HG03159 (cell line): ENCODE data around the gene C16orf54.
A peak's percentile ranks its signal among the peaks of the same experiment; 100 is the strongest.
"Not testable (repeated sequence)": the region's sequence is repeated elsewhere in the genome, so short reads cannot be mapped to it uniquely, and the experiment has no call there.

Source experiments
- ATAC-seq: cut with Tn5 transposase; IDR thresholded peaks from one replicate; pipeline ENCODE4 v1.9.1; 2021; ENCODE audit warnings: mild to moderate bottlenecking, moderate library complexity; ENCODE audit not compliant: unreplicated experiment

Gene C16orf54, protein sequence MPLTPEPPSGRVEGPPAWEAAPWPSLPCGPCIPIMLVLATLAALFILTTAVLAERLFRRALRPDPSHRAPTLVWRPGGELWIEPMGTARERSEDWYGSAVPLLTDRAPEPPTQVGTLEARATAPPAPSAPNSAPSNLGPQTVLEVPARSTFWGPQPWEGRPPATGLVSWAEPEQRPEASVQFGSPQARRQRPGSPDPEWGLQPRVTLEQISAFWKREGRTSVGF

GRCh38 chr16:29745853-29746345 is at the start of gene C16orf54:
Gene C16orf54 (minus strand): TSS chr16:29745990. CDS start chr16:29744951, 1,039 bp downstream.
- ATAC-seq: peak; percentile 76

GRCh38 chr16:29794231-29794710 is 48.5 kb upstream of the C16orf54 start:
- no peak for ATAC-seq

- not testable (repeated sequence) for ATAC-seq
Measured at GRCh38 chr16:29793153-29793552, 47.4 kb upstream of the C16orf54 start.

GRCh38 chr16:29791845-29792807 is 46.3 kb upstream of the C16orf54 start:
- ATAC-seq: no peak

GRCh38 chr16:29790949-29791844 is 45.4 kb upstream of the C16orf54 start:
- ATAC-seq: no peak

- ATAC-seq: peak; percentile 96
Measured at GRCh38 chr16:29790183-29790948, 44.6 kb upstream of the C16orf54 start, which contains the start of gene KIF22. Gene KIF22 (plus strand): TSS chr16:29790751. CDS start chr16:29790760, 9 bp downstream.

DNA sequence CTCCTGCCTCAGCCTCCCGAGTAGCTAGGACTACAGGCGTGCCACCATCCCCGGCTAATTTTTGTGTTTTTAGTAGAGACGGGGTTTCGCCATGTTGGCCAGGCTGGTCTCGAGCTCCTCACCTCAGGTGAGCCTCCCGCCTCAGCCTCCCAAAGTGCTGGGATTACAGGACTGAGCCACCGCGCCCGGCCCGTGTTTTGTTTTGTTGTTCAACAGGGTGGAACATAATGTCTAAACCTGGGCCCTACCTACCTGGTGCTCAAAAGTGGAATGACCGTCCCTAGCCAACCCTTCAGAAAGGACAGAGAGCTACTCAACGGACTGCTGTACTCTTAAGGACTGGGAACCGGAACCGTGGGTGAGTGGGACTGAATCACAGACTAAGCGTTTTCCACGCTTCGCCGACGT is 44.0 kb upstream of the C16orf54 start:
- ATAC-seq: no peak

DNA sequence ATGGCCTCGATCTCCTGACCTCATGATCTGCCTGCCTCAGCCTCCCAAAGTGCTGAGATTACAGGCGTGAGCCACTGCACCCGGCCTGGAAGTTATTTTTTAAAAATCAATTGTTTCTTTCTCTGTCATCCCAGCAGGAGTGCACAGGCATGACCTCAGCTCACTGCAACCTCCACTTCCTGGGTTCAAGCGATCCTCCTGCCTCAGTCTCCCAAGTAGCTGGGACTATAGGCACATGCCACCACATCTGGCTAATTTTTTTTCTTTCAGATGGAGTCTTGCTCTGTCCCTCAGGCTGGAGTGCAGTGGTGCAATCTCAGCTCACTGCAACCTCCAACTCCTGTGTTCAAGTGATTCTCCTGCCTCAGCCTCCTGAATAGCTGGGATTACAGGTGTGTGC is 41.4 kb upstream of the C16orf54 start:
- not testable (repeated sequence) for ATAC-seq

GRCh38 chr16:29784901-29785500 is 39.2 kb upstream of the C16orf54 start:
- ATAC-seq: no peak

GRCh38 chr16:29784157-29784556 is 38.4 kb upstream of the C16orf54 start:
- no peak for ATAC-seq

DNA sequence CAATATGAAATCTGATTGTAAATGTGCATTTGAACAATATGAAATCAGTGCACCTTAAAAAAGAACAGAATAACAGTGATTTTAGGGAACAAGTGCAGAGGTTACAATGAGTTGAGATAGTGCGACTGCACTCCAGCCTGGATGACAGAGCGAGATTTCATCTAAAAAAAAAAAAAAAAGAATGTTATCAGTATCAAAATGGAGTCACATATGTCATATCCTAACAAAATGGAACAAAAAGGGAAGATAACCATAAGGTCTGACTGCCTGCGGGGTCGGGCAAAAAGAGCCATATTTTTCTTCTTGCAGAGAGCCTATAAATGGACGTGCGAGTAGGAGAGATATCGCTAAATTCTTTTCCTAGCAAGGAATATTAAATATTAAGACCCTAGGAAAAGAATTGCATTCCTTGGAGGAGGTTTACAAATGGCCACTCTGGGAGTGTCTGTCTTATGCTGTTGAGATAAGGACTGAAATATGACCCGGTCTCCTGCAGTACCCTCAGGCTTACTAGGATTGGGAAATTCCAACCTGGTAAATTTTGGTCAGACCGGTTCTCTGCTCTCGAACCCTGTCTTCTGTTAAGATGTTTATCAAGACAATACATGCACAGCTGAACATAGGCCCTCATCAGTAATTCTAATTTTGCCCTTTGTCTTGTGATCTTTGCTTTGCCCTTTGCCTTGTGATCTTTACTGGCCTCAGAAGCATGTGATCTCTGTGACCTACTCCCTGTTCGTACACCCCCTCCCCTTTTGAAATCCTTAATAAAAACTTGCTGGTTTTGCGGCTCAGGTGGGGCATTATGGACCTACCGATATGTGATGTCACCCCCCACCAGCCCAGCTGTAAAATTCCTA is 37.5 kb upstream of the C16orf54 start:
- ATAC-seq: not testable (repeated sequence)

DNA sequence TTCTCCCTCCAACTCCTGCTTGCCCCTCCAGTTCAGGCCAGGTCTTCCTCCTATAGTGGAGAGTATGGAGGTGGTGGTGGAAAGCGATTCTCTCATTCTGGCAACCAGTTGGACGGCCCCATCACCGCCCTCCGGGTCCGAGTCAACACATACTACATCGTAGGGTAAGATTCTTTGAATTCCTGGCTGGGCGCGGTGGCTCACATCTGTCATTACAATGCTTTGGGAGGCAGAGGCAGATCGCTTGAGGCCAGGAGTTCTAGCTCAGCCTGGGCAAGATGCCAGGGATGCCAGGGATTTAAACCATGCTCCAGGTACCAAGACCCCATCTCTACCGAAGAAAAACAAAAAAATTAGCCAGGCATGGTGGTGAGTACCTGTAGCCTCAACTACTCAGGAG is 33.7 kb upstream of the C16orf54 start:
- no peak for ATAC-seq

GRCh38 chr16:29777576-29778350 is 32.0 kb upstream of the C16orf54 start, which contains the start of gene ZG16:
Gene ZG16 (plus strand): TSS chr16:29778256. CDS start chr16:29779267, 1,011 bp downstream.
- ATAC-seq: no peak

GRCh38 chr16:29775742-29776408 is 30.1 kb upstream of the C16orf54 start:
- ATAC-seq: no peak

DNA sequence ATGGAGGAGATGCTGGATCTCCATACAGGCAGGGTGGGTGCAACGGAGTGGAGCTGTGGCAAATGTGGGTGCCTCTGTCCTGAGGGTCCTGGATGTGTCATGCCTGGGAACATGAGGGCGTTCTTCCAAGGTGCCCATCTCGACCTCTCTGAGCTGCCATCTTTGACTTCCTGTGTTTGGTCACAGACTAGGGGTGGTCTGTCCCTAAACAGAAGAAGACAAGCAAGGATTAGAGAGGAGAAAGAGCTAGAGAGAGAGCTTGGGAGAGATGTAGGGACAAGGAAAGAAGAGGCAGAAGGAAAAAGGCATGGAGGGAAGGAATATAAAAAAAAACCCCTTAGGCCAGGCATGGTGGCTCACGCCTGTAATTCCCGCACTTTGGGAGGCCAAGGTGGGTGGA is 28.9 kb upstream of the C16orf54 start:
- no peak for ATAC-seq

DNA sequence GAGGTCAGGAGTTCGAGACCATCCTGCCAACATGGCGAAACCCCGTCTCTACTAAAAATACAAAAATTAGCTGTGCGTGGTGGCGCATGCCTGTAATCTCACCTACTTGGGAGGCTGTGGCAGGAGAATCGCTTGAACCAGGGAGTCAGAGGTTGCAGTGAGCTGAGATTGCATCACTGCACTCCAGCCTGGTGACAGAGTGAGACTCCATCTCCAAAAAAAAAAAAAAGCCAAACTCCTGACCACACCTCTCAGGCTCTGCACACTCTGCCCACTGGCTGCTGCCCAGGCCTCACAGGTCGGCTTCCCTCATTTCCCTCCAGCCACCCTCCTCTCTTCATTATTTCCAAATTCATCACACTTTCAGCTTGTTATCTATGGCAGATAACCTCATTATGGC is 26.5 kb upstream of the C16orf54 start:
- ATAC-seq: not testable (repeated sequence)
